ENCODE measurements around the gene IHH.

Gene IHH

DNA sequence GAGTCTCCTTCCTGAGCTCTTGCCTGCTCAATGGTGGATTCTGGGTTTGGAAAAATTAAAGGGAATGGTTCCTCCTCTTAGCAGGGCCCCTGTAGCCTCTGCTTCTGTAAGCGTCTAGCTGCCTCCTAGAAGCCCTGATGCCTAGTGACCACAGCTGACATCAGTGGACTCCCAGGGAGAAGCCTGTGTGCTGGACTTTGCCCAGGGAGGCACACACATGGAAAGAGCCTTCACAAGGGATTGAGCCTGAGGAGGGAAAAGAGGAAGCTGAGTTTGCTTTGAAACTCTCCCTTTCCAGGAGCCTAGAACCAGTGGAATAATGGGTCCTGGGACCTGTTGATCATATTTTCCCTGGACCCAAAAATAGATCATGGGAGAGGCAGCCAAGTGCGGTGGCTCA is 18.0 kb downstream of the IHH start:
- DNase-seq (ENCODE audit: insufficient read length, low spot score), result no peak
- FAIRE-seq, result no peak

DNA sequence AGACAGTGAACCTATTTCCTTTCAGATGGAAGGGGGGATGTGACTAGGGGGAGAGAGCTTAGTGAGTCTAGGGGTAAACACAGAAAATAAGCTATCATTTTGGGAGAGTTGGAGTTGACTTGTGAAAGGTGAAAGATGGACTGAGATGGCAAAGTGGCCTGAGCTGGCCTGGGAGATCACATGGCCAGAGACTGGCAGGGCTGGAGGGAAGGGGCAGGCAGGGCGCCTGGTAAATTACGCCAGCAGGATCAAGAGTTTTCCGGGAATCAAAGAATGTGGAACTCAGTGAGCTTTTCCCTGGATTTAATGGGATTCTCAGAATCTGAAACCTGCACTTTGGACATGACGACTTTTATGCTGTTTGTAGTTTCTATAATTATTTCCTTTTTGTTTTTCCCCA is 18.6 kb downstream of the IHH start:
- FAIRE-seq, result no peak

DNA sequence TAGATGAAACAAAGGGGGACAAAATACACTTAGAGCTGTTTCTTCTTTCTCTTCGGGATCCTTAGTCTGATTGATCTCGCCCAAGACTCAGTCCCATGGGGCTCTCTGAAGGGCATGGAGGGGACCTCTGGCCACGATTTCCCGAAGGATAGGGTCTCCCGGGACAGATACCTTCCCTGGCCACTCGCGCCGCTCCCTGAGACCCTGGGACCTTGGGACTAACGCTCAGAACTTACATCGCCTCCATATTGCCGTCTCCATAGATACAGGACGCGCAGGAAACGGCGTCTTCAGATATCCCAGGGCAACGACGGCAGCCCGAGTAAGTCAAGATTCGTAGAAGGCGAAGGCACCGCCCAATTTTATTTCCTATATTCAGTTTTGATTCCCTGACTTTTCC is 19.5 kb downstream of the IHH start, which contains the start of gene CFAP65:
TSS of gene CFAP65 (minus strand) at position 265 of the 400 bp plus-strand sequence. CDS start 2,468 bp downstream, outside the sequence.
- FAIRE-seq (no peak), DNase-seq (ENCODE audit: insufficient read length, low spot score) (no peak)

More for the DNA sequence above, 18.6 kb downstream of the IHH start:
- no peak for DNase-seq (ENCODE audit: insufficient read length, low spot score)

DNA sequence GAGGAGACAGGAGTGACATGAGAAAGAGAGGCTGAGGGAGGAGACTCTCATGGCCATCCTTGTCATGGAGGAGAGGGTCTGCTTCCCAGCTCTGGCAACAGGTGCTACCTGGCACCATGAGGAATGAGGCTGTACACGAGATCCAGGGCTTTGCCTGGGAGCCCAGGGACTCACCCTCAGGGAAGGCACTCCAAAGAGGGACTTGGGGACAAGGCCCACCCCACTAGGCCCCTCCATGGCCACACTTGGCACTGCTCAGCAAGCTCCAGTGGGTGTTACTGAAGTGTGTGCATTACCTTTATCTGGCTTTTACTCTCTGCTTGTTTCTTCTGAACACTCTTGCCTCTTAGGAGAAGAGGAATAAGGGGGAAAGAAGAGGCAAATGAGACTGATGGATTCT is 22.1 kb downstream of the IHH start:
- DNase-seq (ENCODE audit: insufficient read length, low spot score), result no peak
- FAIRE-seq, result no peak

DNA sequence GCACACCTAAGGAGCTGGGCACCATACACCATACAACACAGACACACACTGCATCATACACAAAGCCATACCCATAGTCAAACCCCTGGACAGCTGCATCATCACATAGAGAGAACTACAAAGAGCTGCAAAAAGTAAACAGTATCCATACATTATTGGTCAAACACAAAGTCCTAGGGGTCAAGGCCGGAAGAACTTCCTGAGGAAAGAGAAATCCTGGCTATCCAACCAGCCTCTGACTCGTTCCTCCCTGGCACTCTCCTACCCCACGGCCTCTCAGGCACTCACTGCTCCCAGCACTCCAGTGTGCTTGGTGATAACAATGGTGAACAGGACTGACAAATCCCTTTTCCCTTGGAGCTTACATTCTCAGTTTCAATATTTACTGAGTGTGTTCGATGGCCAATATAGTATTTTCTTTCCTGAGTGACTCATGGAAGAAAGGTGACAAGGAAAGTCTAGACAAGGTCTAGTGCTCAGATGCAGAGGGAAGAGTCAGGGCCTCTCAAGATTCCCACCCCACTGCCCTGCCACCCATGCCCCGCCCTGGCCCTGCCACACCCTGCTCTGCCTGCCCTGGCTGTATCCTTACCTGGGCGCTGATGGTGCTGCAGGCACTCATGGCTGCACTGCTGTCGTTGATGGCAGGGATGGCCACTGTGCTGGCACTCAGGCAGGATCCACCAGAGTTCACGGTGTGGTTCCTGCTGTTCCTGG is 22.8 kb downstream of the IHH start:
- DNase-seq (ENCODE audit: insufficient read length, low spot score), result no peak
- no peak for FAIRE-seq

DNA sequence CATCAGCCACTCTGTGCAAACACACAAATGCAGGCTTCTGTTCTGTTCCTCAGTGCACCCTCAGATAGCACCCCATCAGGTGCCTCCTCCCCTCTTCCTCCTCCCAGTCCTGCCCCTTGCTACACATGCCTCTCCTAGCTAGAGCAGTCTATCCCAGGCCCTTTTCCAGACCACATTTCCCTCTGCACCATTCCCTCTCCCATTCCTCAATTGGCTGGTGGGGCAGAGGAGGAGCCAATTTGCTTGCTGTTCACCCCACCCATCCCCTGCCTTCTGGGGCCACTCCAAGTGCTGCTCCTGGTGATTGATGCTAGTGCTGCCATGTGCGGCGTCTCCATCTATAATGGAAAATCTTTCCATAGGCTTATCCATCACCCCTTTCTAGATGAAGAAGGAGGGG is 24.8 kb downstream of the IHH start:
- no peak for FAIRE-seq
- no peak for DNase-seq (ENCODE audit: insufficient read length, low spot score)

DNA sequence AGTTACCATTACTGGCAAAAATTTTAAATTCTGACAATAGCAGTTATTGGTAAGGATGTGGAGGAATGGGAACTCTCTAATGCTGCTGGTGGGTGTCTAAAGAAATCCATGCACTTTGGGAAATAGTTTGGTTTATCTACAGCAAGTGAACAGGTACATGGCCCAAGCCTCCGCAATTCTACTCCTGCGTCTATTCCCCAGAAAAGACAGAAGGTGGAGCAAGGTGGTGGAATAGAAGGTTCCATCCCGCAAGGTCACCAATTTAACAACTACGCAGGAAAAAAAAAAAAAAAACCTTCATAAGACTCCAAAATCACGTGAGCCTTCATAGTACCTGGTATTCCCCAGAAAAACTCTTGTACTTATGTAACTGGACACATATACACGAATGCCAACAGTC is 25.9 kb downstream of the IHH start:
- FAIRE-seq, result no peak

DNA sequence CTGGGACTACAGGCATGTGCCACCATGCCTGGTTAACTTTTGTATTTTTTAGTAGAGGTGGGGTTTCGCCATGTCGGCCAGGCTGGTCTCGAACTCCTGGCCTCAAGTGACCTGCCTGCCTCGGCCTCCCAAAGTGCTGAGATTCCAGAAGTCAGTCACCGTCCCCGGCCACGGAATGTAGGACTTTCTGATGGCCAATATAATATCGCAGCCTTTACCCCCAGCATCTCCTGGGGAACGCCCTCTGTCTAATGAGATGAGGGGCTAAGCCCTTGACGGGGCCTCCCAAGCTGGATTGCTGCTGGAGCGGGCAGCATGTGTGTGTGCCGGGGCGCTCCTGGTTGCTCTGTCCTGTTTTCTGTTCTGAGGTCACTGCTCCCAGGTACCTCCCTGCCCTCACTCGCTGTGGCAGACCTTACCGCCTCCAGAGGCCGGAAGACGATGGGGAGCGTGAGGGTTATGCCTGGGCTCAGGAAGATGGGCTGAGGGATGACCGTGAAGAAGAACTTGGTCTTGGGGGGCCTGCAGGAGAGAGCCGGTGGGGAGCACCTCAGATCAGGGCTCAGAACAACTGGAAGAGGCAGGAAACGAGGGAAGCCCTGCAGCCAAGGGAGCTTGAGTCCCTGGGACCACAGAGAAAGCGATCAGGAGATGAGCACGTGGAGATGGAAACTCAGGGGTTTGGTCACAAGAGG is 28.5 kb downstream of the IHH start:
- FAIRE-seq (no peak), DNase-seq (ENCODE audit: insufficient read length, low spot score) (no peak)

More for the DNA sequence above, 25.9 kb downstream of the IHH start:
- DNase-seq (ENCODE audit: insufficient read length, low spot score), result no peak

DNA sequence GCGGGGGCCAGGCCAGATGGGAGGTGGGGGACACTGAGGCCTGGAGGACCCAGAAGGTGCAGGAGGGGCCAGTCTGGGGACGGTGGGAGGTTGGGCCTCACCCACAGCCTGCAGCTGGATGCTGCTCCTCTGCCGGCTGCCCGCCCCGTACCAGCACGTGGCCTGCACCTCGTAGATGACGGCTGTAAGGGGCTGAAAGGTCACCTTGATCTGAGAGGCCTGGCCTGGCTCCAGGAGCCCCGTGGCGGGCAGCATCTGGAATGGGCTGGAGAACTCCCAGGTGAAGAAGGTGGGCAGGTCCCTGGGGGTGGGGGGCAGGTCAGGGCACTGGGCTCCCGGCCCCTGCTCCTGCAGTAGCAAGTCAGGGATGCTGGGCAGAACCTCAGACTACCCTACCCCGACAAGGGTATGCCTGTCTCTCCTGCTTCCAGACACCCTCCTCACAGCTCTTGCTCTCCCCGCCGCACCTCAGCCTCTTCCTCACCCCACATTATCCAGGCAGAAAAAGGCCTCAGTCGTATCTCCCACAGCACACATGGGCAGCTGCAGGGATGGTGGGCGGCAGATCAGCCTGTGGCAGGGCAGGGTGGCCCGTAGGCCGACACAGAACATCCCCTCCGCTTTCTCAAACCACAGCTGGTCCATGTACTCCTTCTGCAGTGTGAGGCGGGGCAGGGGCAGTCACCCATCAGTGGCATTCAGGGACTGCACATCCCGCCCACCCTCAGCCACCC is 29.5 kb downstream of the IHH start:
- DNase-seq (ENCODE audit: insufficient read length, low spot score), result no peak
- FAIRE-seq, result no peak

DNA sequence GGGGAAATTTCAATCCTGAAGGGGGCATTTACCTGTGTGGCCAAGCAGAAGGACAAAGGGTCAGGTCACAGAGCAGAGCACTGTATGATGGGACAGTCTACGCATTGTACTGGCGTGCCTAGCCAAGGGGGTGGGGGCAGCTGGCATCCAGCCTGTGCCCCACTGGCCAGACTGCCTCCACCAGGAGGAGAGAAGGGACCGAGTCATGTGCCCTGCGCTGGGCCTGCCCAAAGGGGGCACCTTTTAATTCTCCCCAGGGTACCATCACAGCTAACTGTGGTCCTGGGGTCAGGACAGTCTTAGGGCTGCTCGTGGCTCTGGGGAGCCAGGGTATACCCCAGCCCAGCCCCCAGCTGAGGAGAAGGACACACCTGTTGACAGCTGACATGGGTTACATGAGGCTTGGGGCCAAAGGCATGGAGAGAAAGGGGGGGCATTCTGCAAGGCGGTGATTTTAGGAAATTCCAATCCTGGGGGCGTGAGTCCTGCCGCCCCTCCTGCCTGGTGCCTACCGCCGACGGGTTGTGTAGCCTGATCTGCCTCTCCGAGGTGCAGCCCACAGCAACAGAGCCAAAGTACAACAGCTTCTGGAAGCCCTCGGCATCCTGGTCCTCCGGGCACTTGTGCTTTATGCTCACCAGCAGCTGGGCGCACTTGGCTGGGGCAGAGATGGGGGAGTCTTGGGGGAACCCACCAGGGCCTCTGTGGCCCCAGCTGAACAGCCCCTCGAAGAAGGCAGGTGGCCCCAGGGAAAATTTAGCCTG is 30.4 kb downstream of the IHH start:
- no peak for FAIRE-seq
- DNase-seq (ENCODE audit: insufficient read length, low spot score), result no peak

DNA sequence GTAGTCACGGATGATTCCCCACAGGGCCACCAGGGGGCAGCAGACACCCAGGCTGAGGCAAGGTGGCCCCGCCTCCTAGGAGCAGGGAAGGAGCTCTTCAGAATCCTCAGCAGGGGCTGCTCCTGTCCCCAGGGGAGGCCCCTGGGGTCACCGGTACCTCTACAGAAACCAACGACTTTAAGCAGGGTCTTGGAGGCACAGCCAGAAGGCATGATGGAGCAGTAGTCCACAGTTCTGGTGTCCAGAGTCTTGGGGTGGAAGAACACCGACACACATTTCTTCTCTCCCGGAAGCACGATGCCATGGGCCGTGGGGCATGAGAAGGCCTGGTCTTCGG is 30.9 kb downstream of the IHH start:
- FAIRE-seq (no peak), DNase-seq (ENCODE audit: insufficient read length, low spot score) (peak; percentile 87)

DNA sequence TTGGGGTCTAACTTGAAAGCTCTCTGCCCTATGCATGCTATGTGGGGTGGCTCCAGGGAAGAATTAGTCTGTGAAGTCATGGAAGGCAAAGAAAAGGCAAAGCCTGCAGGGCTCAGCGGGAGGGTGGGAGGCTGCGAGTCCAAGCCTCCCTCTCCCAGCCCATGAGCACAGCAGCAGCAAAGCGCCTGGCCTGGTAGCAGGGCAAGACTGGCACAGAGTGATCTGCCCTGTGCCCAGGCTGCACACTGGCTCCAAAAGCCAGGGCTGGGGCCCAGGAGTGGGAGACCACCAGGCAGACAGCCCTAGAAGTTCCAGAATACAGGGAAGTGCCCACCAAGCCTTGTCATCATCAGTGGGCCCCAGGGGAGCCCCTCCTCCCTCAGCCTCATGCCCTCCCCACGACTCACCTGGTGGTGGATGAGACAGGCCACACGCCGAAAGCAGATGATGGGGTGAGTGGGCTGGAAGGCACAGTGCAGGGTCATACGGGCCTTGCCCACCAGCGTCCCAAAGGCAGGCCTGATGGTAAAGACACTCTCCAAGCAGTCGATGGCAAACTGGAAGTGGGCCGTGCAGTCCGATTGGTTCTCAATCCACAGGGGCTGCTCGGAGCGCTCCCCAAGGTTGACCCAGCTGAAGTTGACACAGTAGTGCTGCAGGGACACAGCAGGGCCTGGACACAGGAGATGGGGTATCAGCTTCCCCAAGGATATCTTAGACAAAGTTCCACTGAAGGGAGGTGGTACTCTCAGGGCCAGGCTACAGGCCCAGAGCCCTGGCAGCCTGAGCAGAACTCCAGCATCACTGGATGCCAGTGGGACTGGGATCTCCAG is 31.5 kb downstream of the IHH start:
- no peak for DNase-seq (ENCODE audit: insufficient read length, low spot score)
- peak; percentile 80 for FAIRE-seq

DNA sequence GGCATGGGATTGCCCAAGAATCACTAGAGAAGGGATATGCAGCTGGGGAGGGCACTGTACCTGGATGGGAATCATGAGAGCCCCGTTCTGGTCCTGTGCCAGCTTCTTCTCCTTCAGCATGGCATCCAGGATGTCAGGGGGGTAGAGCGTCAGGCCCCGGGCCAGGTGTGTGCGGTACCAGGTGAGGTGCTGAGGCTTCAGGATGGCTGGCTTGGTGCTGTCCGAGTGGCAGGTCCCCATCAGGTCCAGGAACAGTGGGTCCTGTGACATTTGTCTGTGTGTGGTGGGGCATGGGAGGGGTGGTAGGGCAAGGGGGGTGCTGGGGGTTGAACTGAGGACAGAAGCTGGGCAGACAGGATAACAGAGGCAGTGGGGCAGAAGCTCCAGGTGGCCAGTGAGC is 32.6 kb downstream of the IHH start:
- no peak for FAIRE-seq
- DNase-seq (ENCODE audit: insufficient read length, low spot score), result no peak

DNA sequence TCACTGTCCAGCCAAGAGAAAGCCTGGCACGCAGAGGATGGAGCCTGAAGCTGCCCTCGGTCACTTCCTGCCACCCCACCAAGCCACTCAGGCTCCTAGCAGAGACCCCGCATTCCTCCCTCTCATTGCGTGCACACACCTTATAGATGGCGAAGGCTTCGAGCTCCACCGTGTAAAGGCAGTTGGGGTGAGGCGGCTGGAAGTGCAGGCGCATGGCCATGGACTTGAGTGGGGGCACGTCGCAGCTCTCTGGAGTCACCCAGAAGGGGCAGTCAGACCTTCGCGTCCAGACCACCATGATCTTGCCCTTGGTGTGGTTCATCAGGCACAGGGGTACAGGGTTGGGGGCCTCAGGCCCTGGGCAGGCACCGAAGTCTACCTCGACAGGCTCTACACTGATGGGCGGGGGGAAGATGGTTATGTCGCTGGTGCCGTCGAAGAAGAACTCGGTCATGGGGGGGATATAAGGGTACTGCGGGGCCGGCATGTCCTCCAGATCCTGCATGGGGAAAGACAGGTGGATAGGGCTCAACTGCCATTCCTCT is 33.1 kb downstream of the IHH start:
- FAIRE-seq (no peak), DNase-seq (ENCODE audit: insufficient read length, low spot score) (no peak)

DNA sequence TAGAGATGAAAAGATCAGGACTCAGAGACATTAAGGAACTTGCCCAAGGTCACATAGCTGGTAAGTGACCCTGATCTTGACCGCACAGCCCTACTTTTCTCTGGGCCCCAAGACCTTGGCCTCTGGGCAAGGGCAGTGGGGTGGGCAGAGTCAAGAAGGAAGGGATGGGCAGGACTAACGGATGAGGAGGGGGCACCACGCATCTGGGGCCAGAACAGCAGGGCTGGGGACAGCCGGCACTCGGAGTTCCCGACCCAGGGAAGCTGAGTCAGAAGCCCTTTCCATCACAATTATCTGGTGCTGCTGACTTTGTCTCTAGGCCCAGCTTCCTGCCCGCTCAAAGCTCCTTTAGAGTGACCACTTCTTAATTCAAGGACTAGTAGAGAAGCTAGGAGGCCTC is 33.8 kb downstream of the IHH start:
- FAIRE-seq (no peak), DNase-seq (ENCODE audit: insufficient read length, low spot score) (no peak)

DNA sequence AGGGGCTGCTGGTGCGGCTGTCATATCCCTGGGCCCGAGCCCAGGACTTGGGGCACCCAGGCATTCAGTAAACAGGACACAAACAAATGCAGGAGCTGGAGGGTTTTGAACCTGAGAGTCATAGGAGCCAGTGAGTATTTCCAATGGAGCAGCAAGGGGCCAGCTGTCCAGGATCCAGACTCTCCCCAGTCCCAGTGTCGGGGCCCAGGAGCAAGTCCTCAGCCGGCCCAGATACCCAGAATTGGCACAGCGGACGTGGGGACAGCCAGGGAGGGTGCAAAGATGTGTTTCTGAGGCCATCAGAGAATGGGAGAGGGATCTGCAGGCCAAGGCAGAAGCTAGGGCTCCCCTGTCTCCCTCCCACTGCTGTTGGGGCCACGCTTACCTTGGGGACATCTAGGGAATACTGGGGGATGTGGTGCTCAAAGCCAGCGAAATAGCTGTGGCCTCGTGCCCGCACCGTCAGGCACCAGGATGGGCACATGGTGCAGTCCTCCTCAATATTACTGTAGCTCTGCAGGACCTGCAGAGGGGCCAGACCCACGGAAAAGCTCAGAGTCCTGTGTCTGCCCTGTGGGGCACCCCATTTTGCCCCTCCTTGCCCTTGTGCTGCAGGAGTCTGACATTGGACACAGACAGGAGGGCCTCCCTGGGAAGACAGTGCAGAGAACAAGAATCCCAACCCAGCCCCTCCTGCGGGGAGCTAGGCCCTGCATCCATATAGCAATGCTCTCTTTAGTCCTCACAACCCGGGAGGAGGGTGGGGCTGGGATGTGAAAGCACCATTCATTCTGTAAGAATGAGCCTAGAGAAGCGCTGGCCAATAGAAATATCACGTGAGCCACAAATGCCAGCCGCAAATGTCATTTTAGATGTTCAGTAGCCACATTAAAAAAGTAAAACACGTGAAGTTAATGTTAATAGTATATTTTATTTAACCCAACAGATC is 34.8 kb downstream of the IHH start:
- DNase-seq (ENCODE audit: insufficient read length, low spot score), result no peak
- no peak for FAIRE-seq

DNA sequence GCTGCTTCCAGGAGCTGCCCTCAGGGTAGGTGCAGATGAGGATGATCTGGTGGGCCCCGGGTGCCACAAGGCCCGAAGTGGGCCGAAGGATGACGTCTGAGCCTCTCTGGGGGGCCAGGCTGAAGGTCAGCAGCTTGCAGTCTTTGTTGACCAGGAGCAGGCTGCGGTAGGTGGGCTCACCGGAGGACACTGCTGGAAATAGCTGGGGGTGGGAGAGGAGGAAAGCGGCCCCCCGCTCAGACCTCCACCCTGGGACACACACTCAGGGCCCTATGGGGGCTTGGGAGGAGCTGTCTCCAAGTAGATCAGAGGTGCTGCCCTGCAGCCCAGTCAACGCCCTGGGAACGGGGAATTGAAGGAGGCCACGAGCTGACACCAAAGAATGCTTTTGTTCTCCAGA is 36.7 kb downstream of the IHH start:
- no peak for FAIRE-seq
- DNase-seq (ENCODE audit: insufficient read length, low spot score), result no peak

DNA sequence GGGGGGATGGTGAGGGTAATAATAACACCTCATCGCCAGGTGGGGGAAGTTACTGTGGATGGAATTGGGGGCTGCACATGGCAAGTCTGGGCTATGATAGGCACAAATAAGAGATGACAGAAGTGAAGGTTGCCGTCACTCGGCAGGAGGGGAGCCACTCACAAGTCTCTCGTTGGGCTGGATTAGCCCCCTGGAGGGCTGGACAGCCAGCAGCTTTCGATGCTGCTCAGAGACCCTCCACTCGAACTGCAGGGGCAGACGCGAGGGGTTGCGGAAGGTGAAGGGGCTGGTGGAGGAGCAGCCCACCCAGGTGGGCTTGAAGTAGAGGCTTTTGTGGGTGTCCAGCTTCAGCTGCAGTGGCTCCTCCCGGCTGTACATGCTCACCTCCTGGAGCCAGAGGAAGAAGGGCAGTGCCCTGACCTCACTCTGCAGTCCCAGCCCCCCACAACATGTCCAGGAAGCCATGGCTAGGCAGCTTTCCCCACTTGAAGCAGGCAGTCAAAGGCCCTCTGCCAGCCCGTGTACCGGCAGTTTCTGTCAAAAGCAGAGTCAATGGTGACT is 37.6 kb downstream of the IHH start:
- FAIRE-seq (no peak), DNase-seq (ENCODE audit: insufficient read length, low spot score) (no peak)

DNA sequence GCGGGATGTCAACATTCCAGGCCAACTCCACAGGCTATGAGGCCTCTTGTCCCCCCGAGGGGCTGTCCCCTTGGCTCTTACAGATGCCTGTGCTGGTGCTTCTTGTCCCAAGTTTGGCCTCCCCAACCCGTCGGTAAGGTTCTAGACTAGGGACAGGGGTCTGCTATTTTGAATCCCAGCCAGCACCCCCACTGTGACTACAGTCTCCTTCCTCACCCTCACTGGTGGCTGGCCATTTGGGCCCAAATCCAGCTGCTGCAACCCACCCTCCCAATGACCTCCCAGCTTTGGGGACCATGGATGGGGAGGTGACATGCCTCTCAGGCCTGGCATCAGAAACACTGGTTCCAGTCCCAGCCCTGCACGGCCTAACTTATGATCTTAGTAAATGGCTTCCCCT is 38.1 kb downstream of the IHH start:
- FAIRE-seq, result no peak

More for the DNA sequence above, 38.1 kb downstream of the IHH start:
- no peak for DNase-seq (ENCODE audit: insufficient read length, low spot score)

Data from GM19239 (cell line).